GM15510 (cell line): Measurements from ENCODE around the gene NRXN2.

ENCODE experiments used
- POLR2A ChIP-seq: IDR thresholded peaks from 3 replicates; pipeline ENCODE4 v1.6.1; 2011; ENCODE audit warnings: borderline replicate concordance; ENCODE audit not compliant: insufficient read length; ENCODE audit errors: extremely low read depth

NRXN2 gene

GRCh38 chr11:64713016-64713707, 9.8 kb downstream of the NRXN2 start:
- TF ChIP-seq POLR2A, result no peak

GRCh38 chr11:64712430-64713015, 10.5 kb downstream of the NRXN2 start:
- no peak for TF ChIP-seq POLR2A

GRCh38 chr11:64711956-64712362, 11.0 kb downstream of the NRXN2 start:
- no peak for TF ChIP-seq POLR2A

GRCh38 chr11:64711138-64711955, 11.7 kb downstream of the NRXN2 start:
- TF ChIP-seq POLR2A, result no peak

GRCh38 chr11:64710418-64711137, 12.4 kb downstream of the NRXN2 start:
- no peak for TF ChIP-seq POLR2A

- no peak for TF ChIP-seq POLR2A
Observed at GRCh38 chr11:64705501-64705900, 17.5 kb downstream of the NRXN2 start.

- TF ChIP-seq POLR2A, result no peak
Observed at GRCh38 chr11:64703048-64703447, 19.9 kb downstream of the NRXN2 start.

GRCh38 chr11:64698427-64698826, 24.6 kb downstream of the NRXN2 start:
- TF ChIP-seq POLR2A, result no peak

- TF ChIP-seq POLR2A, result no peak
Observed at GRCh38 chr11:64697663-64698375, 25.2 kb downstream of the NRXN2 start.

- no peak for TF ChIP-seq POLR2A
Observed at GRCh38 chr11:64696045-64696444, 27.0 kb downstream of the NRXN2 start.

- no peak for TF ChIP-seq POLR2A
Observed at GRCh38 chr11:64695548-64695947, 27.4 kb downstream of the NRXN2 start.

GRCh38 chr11:64694821-64695365, 28.1 kb downstream of the NRXN2 start:
- no peak for TF ChIP-seq POLR2A

GRCh38 chr11:64694026-64694755, 28.8 kb downstream of the NRXN2 start:
- no peak for TF ChIP-seq POLR2A
